Endodermal cell (in vitro differentiated cells): Measurements from ENCODE around the gene GPC4. TPM values are rescaled to one million over a fixed set of nuclear protein-coding genes. Genes with fewer than 3 reads are reported as not detected.

Experiments
- DNase-seq: peaks from one replicate; pipeline ENCODE4 v3.0.0-alpha.2; 2017
- H3K27ac ChIP-seq: 2 replicates; pipeline ENCODE4 v1.5.1; 2013; ENCODE audit warnings: mild to moderate bottlenecking, low read depth, low read length, moderate library complexity
- H3K27me3 ChIP-seq: 2 replicates; pipeline ENCODE4 v1.6.1; 2013; ENCODE audit warnings: mild to moderate bottlenecking, low read length, moderate library complexity; ENCODE audit not compliant: insufficient read depth, control insufficient read depth, poor library complexity, severe bottlenecking
- H3K36me3 ChIP-seq: 2 replicates; pipeline ENCODE4 v1.7.0; 2013; ENCODE audit warnings: mild to moderate bottlenecking, low read length, moderate library complexity; ENCODE audit not compliant: control insufficient read depth, insufficient read depth
- H3K4me1 ChIP-seq: one replicate; pipeline ENCODE4 v1.7.0; 2013; ENCODE audit warnings: low read length; ENCODE audit not compliant: control insufficient read depth, insufficient read depth
- H3K4me3 ChIP-seq: 2 replicates; pipeline ENCODE4 v1.5.1; 2013; ENCODE audit warnings: mild to moderate bottlenecking, low read length, moderate library complexity
- H3K9ac ChIP-seq: 2 replicates; pipeline ENCODE4 v1.6.1; 2013; ENCODE audit warnings: mild to moderate bottlenecking, low read length, moderate library complexity; ENCODE audit not compliant: poor library complexity, severe bottlenecking; ENCODE audit errors: extremely low read depth
- H3K9me3 ChIP-seq: 2 replicates; pipeline ENCODE4 v1.6.1; 2013; ENCODE audit warnings: mild to moderate bottlenecking, low read length, moderate library complexity; ENCODE audit not compliant: control insufficient read depth
- H3K27ac Mint-ChIP-seq: 2 replicates; pipeline ENCODE4 v1.8.0; 2020; ENCODE audit warnings: mixed read lengths
- H3K27me3 Mint-ChIP-seq: 2 replicates; pipeline ENCODE4 v1.8.0; 2021; ENCODE audit warnings: mild to moderate bottlenecking, mixed read lengths; ENCODE audit not compliant: insufficient read depth
- H3K36me3 Mint-ChIP-seq: 2 replicates; pipeline ENCODE4 v1.8.0; 2020; ENCODE audit warnings: low read depth, mixed read lengths
- H3K4me1 Mint-ChIP-seq: 2 replicates; pipeline ENCODE4 v1.8.0; 2020; ENCODE audit warnings: mixed read lengths
- H3K4me3 Mint-ChIP-seq: 2 replicates; pipeline ENCODE4 v1.8.0; 2020; ENCODE audit warnings: mild to moderate bottlenecking, moderate library complexity, mixed read lengths
- H3K9me3 Mint-ChIP-seq: 2 replicates; pipeline ENCODE4 v1.8.0; 2020; ENCODE audit warnings: mild to moderate bottlenecking, mixed read lengths
- WGBS, 2 experiments: methylation state at CpG; one replicate each; pipeline versions ENCODE4 v1.1.5 to v1.1.7; 2013; ENCODE audit warnings: missing lambda C conversion rate in 2 of 2, mixed read lengths in 1 of 2; ENCODE audit not compliant: insufficient coverage in 1 of 2, insufficient read length in 1 of 2; 5-methylcytosine and 5-hydroxymethylcytosine counted together
- total RNA-seq, 2 donors: library from RNA; stranded (reverse); fragmentation: NEBNext Ultra II Directional in 1 of 2; extraction: Animal tissue kit (Norgen Biotek cat#: 25700) in 1 of 2; gene quantifications; 2 replicates in 1 of 2; 3 replicates in 1 of 2; pipeline ENCODE4 v1.2.1, GENCODE V29; 2021
- TF ChIP-seq, protein P1 (sequence below): fragments of 200-600 bp; sonication (generic); conservative IDR thresholded peaks from 2 replicates; pipeline ENCODE4 v1.5.0; 2021; ENCODE audit warnings: antibody characterized with exemption, mild to moderate bottlenecking

Gene GPC4
- total RNA-seq, 2 donors from 2014 or later = 281 to 829 TPM

- peaks cover 60% of the 10 kb centered on the region for H3K4me1 Mint-ChIP-seq
- Histone ChIP-seq H3K4me1 (peaks cover 6% of the 10 kb centered on the region), H3K9ac (no peak overlapping the region), H3K9me3 (peaks cover 4% of the 10 kb centered on the region), H3K27me3 (no peaks in the 10 kb centered on the region), H3K27ac (no peak overlapping the region), H3K36me3 (no peaks in the 10 kb centered on the region), H3K4me3 (no peak overlapping the region)
- peaks cover 1% of the 10 kb centered on the region for H3K9me3 Mint-ChIP-seq
- WGBS, 2 experiments = 29% methylated on average over 1 of the region's 2 CpGs; no CpG with 5 or more reads in 1 of the 2 experiments
- TF ChIP-seq, protein P1, sequence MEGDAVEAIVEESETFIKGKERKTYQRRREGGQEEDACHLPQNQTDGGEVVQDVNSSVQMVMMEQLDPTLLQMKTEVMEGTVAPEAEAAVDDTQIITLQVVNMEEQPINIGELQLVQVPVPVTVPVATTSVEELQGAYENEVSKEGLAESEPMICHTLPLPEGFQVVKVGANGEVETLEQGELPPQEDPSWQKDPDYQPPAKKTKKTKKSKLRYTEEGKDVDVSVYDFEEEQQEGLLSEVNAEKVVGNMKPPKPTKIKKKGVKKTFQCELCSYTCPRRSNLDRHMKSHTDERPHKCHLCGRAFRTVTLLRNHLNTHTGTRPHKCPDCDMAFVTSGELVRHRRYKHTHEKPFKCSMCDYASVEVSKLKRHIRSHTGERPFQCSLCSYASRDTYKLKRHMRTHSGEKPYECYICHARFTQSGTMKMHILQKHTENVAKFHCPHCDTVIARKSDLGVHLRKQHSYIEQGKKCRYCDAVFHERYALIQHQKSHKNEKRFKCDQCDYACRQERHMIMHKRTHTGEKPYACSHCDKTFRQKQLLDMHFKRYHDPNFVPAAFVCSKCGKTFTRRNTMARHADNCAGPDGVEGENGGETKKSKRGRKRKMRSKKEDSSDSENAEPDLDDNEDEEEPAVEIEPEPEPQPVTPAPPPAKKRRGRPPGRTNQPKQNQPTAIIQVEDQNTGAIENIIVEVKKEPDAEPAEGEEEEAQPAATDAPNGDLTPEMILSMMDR = no peak
- no peaks in the 10 kb centered on the region for H3K36me3 Mint-ChIP-seq
- H3K4me3 Mint-ChIP-seq = peak overlapping the region; percentile 36
- DNase-seq = no peak
- H3K27ac Mint-ChIP-seq = peak overlapping the region; percentile 94
- H3K27me3 Mint-ChIP-seq = no peaks in the 10 kb centered on the region
Measured at GRCh38 chrX:133437766-133438165, 22.5 kb upstream of the GPC4 start.

DNA sequence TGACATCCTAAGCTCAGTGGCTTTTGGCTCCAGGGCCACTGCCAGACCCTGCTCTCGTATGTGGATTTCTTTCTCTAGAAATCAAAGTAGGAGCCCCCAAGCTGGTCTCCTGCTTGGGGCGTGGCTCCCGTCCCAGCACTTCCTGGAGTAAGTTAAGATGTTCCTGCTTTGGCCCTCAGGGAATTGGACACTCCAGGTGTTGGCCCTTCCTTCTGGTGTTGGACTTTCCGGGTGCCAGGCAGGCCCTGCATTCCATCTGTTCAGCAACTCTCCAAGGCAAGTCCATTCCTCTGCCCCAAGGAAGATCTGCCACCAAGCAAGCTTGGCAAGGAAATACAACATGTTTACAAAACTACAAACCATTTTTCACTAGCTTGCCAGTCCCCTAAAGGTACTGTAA, 22.1 kb upstream of the GPC4 start:
- no peaks in the 10 kb centered on the region for H3K27me3 Mint-ChIP-seq
- H3K27ac Mint-ChIP-seq = peak overlapping the region; percentile 94
- Histone ChIP-seq H3K9me3 (peaks cover 4% of the 10 kb centered on the region), H3K27ac (no peak overlapping the region), H3K27me3 (no peaks in the 10 kb centered on the region), H3K4me3 (no peak overlapping the region), H3K4me1 (peaks cover 6% of the 10 kb centered on the region), H3K36me3 (no peaks in the 10 kb centered on the region), H3K9ac (no peak overlapping the region)
- peak overlapping the region; percentile 36 for H3K4me3 Mint-ChIP-seq
- no peaks in the 10 kb centered on the region for H3K36me3 Mint-ChIP-seq
- TF ChIP-seq, protein P1 = no peak
- H3K9me3 Mint-ChIP-seq = peaks cover 1% of the 10 kb centered on the region
- DNase-seq = peak; percentile 56
- 21% methylated on average over 4 of the region's 4 CpGs; no CpG with 5 or more reads in 1 of the 2 experiments for WGBS, 2 experiments
- peaks cover 59% of the 10 kb centered on the region for H3K4me1 Mint-ChIP-seq

- peaks cover 48% of the 10 kb centered on the region for H3K4me1 Mint-ChIP-seq
- peaks cover 4% of the 10 kb centered on the region for H3K9me3 ChIP-seq
- no peaks in the 10 kb centered on the region for H3K36me3 ChIP-seq
- H3K27me3 ChIP-seq = no peaks in the 10 kb centered on the region
- H3K9me3 Mint-ChIP-seq = peaks cover 1% of the 10 kb centered on the region
- no peak overlapping the region for H3K4me3 Mint-ChIP-seq
- H3K36me3 Mint-ChIP-seq = no peaks in the 10 kb centered on the region
- no peak overlapping the region for H3K9ac ChIP-seq
- TF ChIP-seq, protein P1 = no peak
- H3K4me1 ChIP-seq = peaks cover 3% of the 10 kb centered on the region
- no peak for DNase-seq
- WGBS, 2 experiments = 67 to 87% methylated on average over 3 to 5 of the region's 6 CpGs
- H3K27ac Mint-ChIP-seq = peak overlapping the region; percentile 95
- H3K27ac ChIP-seq = no peak overlapping the region
- no peaks in the 10 kb centered on the region for H3K27me3 Mint-ChIP-seq
- no peak overlapping the region for H3K4me3 ChIP-seq
Measured at GRCh38 chrX:133435544-133436124, 20.3 kb upstream of the GPC4 start.
